ENCODE data around the gene ME3.
"Not testable (repeated sequence)": the region's sequence is repeated elsewhere in the genome, so short reads cannot be mapped to it uniquely, and the experiment has no call there.

ME3 gene

DNA sequence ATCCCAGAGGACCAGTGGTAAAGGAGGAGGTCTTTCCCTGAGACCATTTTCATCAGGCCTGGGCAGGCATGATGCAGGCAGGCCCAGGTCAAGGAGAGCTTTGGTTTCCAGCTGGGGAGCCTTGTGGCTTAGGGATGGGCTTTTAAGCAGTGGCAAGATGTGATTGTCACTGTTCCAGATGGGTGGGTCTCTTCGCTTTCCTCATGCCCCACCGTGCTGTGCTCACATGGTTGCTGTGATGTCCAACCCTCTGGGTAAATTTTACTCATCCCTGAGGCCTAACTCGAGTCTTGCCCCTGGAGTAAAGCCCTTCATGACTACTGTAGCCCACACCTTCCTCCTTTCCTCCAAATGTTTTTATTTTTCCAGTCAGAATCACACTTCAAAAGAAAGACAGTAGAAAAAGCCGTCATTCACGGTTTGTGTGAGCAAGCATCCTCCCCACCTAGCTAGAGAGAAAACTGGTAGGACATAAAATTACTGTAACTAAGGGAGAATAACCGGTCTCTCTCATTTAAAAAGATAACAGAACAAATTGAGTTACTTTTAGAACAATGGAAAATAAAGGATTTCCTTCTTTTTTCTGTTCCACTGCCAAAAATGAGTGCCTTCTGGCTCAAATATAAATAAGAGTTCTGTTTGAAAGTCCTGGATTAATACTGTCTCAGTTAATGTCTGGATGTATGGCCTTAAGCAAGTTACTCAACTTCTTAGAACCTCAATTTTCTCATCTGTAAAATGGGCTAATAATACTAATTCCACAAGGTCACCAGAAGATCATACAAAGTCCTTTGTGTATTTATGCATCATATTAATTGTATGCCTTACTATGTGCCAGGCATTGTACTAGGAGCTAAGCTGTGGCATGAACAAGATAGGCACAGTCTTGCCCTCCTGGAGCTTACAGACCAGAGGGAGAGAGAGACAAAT, 84.9 kb downstream of the ME3 start:
- no peak for DNase-seq

DNA sequence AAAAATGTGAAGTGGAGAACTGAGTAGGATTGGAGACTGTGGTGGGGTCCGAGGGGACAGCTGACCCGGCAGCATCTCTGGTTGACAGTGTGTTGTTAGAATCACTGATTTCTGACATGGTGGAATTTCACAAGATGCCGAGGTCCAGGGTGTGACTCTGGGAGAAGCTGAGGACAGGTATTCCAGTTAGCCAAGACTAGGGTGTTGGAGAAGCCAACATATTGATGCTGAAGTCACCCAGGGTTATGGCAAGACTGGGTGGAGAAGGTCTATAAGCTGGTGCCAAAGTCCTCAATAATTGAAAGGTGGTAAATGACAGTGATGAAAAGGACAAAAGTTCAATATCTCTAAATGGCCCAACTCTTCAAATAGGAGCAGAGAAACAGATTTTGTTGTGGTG, 86.1 kb downstream of the ME3 start:
- no peak for DNase-seq

DNA sequence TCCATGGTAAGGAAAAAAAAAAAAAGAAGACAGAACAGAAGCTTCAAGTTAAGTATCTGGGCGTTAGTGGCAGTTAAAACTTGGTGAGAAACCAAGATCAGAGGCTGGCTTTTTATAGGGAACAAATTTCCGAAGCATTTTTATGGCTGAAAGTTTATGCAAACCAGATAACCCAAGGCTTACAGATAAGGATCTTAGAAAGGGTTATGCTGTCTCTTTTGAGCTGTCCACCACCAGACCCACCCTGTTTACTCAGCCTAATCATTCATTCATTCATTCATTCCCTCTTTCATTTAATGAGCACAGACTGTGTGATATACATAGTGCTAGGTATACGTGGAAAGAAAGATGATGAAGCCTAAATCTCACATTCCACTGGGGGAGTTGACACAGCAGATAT, 89.5 kb downstream of the ME3 start:
- DNase-seq = no peak

DNA sequence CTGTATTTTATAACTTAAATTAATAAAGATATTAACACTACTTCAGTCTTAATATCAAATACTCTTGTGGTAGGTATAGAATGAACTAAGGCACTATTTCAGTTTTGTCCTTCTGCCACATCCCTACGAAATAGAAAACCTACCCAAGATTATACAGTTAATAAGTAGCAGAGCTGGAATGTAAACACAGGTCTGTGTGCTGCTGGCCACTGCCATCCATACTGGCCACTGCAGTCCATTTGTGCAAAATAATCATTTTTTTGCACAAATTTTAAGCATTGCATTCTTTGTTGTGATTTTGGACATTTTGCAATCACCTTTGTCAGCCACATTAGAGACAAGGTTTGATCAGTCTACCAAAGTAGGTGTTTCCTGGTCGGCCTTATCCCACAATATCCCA, 91.9 kb downstream of the ME3 start:
- DNase-seq = no peak

DNA sequence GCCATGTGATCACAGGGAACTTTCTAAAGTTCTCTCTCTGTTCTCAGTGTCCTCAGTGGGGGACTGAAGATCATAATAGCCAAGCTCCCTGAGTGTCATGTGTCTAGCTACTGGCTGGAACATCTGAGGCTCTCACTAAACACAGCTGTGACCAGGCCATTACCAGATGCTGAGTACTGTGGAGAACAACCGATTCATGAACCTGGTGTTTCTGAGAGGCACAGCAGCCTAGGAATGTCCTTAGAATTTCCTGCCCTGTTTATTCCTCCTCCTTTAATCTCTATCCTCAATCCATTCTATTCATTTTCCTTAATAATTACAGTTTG, 93.0 kb downstream of the ME3 start:
- no peak for DNase-seq

DNA sequence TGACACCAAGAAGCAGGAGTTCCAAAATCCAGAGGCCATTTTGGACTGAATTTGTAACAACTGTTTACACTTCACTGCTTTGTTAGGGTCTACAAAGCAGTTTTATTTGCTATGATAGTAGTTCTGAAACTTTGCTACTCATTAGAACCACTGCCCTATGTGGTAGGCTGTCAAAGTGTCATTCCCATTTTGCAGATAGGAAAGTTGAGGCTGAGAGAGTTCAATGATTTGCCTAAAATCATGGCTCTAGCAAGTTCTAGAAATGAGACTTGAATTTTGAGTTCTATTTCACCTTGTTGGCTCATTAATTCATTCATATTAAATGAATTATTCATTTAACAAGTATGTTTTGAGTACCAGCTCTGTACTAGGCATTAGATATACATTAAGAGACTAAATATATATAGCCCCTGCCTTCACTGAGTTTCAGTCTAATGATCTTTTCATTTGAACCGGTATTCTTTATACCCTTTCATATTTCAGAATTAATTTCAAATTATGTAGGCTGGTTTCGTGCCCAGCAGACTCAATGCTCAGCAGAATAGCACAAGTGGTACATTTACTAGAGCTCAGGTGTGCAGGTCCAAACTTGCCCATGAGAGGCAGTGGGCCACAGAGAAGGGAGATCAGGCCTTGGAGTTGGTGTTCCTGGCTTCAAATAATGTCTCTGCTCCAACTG, 93.5 kb downstream of the ME3 start:
- no peak for DNase-seq

DNA sequence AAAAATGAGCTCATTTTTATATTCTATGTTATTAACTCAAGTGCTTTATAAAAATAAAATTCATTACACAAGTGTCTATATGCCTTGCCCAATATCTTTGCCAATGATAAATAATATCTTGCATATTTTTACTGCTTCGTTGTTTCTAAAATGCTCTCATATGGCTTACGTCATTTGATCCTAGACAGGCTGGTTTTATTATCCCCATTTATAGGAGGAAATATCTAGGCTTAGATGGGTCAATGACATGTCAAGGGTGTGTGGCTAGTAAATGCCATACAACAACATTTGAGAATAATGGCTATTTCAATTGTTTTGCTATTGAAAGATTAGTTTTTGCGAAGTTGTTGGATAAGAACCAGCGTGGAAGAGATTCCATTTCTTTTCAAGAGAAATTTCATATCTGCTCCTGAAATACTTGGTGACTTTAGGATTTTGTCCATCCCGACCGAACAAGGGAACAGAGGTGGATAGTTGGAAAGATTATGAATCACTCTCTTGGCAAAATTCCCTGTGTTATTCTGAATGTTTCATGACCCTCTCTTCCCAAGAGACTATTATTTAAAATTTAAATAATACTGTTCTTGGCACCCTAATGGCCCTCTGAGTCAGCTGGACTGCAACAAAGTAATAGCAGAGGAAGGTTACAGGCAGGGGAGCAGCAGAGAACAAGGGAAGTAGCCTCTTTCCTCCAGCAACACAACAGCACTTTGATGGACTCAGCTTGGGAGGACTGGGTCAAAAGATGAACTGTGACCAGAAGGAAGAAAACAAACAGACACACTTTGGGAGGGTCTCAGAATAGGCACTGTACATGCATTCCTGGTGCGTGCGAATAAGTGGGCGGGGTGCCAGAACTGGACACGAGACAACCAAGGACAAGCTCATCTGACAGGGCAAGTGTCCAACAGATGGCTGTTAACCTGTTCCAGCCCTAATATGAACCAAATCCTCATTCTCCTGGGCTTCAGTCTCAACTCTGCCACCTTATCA, 94.5 kb downstream of the ME3 start:
- DNase-seq = no peak

DNA sequence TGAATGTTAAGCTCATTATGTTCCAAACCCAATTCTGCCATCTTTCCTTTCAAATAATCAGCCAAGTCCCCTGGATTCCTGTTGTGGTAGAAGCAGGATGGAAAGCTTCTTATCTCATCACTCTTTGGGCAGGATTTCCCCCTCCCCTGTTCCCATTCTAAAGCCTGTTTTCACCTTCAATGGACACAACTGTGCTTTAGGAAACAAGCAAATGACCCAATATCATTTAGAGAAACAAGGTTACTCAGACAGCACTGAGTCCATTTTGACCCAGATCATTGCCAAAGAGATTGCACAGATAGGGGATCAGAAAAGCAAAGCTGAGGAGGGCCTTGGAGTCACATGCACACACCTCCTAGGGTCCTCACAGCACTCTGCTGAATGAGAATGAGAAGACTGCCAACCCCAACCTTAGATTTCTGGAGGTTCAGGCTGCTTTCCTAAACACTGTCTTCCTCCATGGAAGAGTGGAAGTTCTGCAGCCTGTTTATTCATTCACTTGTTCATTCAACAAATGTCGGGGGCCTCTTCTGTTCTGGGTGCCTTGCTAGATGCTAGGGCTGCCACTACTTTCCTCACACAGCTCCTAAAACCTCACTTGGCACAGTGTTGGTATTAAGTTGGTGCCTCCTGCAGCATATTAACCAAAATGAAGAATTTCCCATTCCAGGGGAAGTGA, 95.3 kb downstream of the ME3 start:
- DNase-seq = no peak

DNA sequence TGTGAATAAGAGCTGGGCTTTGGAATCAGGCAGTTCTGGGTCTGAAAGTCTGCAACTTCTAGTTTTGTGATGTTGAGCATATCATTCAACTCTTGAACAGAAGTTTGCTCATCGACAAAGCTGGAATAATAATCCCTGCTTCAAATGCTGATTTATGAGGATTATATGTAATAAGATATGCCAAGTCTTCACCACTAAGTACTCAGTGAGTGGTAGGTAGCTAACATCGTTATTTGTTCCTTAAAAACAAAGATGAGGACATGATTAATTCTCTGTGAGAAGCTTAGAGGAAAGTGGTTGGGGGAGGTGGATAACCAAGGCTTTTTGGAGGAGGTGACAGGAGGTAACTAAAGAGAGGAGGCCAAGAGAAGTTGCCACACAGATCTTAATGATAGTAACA, 96.5 kb downstream of the ME3 start:
- no peak for DNase-seq

DNA sequence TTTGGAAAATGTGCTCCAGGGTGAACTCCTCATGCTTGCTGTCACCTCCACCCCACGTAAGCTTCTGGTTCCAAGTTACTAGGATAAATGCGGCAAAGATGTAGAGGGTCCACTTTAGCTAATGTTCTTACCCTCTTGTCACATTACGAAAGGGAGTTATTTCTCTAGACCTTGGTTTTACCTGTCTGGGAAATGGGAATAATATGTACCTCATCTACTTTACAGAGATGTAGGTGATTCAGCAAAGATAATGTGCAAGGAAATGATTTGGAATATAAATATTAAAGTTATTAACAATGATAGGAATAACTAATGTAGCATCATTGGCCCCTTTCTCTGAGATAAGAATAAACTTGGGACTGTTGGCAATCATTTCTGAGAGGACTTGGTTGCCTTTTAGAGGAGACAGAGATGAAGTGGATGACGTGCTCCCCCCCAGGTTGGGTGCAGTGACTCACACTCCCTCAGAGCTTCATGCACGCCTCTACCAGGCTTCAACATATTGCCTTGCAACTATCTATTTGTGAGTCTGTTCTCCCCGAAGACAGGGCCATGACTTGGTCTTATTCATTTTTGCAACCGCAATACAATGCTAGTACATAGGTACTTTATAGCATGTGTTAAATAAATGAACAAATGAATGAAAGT, 97.1 kb downstream of the ME3 start:
- no peak for DNase-seq

DNA sequence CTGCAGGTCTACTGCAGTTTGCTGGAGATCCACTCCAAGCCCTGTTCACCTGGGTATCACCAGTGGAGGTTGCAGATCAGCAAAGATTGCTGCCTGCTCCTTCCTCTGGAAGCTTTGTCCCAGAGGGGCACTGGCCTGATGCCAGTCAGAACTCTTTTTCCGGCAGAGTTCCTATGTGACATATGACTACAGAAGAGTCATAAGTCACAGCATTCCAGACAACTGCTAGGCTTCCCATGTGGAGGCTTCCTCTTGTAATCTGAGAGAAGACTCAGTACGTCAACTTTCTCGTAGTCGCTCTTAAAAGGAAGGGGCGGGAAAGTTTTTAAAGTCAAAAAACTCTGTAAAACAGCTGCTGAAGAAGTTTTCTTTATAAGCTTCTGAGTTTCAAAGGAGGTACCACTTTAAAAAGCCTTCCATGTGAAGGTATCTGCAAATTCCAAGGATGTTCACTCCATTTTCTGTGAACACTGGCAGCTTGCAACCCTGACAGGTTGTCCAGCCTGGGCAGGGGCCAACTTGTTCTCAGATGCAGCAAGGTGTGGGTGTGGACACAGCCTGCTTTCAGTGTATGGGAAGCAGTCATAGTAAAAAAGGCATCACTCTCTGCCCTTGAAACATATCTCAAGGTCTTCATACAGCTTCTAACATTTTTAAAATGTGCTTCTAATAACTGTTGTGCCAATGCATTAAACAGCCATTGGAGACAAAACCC, 97.8 kb downstream of the ME3 start:
- DNase-seq = no peak

DNA sequence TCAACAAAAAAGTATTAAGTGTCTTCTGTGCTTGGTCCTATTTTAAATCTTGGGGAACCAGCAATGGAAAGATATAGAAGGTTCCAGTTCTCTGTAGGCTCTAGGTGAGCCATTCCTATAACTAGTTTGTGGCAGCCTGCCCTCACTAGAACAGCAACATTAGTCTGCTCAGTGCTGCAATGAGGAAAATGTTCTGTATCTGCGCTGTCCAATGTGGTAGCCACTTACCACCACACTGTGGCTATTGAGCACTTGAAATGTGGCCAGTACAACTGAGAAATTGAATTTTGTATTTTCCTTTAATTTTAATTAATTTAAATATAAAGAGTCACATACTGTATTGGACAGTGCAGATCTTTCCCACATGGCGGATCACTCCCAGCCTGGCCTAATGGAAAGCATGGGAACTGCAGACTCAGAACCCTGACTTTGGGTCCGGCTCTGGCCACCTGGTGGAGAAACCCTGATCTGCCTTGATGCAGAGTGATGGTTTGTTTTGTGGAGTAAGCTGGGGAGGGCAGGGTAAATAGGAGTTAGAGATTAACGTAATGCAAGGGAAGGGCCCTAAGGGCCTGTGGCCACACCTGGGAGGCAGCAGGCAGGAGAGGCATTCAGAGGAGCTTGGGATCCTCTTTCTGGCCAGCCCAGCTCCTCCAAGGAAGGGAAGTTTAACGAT, 101.0 kb downstream of the ME3 start:
- no peak for DNase-seq

DNA sequence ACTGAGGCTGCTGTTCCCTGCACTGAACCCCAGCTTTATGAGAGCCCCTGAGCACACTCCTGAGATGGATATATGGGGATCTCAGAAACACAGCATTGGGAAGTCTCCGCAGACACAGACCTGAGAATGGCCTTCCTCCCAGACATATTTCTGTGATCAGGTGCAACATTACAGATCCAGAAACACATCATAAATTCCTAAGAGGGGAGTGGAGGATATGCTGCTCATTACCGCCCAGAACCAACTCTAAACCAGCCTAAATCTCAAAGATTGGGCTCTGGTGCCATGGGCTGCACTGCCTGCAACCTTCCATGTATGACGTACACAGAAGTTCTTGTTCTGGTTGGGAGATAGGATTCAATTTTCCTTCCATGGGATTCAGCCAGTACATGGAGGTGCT, 102.0 kb downstream of the ME3 start:
- no peak for DNase-seq

DNA sequence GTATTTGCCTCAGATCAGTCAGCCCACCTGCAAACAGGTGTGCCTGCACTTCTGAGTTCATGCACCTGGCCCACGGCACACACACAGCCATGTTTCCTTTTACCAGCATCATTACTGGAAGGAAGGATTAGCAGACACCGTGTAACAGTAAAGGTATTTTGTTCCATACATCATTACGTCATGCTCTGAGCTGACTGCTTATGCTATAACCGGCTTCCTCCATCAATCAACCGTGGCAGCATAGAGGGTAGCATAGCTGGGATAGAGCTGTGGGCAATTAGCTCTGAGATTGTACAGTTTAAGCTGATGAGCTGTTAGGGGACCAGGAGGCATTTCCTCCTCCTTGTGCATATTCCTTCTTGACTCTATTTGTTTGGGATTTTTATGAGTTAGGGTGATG, 102.4 kb downstream of the ME3 start:
- no peak for DNase-seq

DNA sequence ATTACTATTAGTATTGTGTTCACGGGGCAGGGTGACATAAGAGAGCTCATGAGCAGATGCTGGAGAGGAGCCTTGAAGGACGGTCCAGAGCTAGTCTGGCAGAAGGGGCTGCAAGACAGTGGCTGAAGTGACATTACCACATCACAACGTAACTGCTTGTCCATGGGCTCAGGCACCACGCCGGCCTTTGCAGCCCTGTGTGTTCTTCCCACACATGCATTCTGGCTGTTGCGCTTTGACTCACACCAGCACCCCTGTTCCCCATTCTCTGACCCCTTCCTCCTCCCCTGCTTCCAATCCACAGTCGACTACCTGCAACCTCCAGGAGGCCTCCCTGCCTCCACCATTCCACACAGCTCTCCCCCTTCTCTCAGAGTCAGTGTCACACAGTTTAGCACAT, 103.3 kb downstream of the ME3 start:
- no peak for DNase-seq

DNA sequence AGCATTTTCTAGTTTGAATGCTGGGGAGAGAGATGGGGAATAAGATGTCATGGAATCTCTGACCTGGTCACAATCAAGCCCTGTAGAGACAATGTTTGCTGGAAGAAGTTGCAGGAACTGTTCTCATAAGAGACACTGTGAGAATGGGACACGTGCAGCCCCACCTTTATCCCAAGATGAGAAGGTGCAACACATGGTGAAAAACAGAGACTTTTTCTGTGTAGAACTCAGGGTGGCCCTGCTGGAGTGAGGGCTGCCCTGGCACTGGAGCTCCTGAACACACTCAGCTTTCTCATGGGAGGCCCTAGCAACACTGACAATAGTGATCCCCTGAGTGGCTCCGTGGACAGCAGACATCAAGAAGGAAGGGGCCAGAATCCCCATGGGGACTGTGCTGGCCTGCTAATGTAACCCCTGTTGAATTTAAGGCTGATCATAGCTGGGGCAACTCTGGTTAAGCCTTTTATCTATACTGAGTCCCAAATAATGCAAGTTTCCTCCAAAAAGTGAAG, 106.6 kb downstream of the ME3 start:
- DNase-seq = no peak

DNA sequence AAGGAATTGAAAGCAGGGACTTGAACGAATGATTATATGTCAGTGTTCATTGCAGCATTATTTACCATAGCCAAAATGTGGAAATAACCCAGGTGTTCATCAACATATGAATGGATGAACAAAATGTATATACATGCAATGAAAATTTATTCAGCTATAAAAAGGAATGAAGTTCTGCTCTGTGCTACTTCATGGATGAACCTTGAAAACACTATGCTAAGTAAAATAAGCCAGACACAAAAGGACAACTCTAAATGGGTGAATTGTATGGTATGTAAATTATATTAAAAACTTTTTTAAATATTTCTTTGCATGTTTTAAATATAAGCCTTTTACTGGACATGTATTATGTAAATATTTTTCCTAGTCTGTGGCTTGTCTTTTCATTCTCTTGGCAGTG, 107.0 kb downstream of the ME3 start:
- DNase-seq = no peak

DNA sequence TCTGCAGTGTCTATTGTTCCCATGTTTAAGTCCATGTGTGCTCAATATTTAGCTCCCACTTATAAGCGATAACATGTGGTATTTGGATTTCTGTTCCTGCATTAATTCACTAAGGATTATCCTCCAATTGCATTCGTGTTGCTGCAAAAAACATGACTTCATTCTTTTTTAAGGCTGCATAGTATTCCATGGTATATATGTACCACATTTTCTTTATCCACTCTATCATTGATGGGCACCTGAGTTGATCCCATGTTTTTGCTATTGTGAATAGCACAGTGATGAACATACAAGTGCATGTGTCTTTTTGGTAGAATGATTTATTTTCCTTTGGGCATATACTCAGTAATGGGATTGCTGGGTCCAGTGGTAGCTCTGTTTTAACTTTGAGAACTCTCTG, 109.6 kb downstream of the ME3 start:
- not testable (repeated sequence) for DNase-seq

DNA sequence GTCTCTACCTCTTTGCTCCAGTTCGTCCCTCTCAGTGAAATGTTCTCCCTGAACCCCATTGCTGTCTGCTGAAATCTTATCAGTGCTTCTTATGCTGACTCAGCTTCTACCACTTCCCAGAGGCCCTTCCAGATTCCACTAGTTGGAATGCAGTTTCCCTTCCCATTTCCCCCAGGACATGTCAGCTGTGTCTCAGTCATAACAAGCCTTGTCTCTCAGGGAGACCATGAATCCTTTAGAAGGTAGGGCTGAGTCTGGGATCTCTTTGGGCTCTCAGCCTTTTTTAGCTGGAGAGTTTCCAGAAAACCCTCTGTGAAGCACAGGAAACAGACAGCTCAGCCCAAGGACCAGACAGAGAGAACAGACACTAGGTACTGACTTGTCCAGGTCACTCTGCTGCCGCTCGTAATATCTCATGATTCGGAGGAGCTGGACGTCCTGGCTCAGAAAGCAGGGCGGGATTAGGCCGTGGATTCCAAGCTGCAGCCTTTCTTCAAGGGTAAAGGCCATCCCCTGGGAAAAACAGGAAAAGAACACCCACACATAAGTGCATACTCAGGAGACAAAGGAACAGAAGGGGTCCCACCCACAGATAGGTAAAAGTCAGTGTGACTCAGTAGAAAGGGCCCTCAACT, 113.0 kb downstream of the ME3 start:
- DNase-seq = no peak

DNA sequence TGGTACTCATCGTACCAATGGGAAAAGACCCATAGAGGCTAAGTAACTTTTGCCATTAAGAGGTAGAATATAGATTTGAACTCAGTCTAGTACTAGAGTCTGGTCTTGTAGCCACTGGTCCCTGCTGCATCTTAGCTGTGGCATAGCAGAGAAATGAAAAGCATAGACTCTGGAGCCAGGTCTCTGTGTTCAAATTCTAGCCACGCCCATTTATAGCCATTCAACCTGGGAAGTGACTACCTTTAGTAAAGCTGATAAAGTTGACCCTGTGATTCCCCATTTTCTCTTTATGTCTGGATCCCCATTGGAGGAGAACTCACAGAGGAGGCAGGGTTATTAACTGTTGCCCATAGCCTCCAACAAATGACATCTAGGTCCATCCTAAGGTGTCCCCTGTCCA, 113.6 kb downstream of the ME3 start:
- DNase-seq = no peak

Data from inflammatory macrophage (primary cell).